HG03066 (cell line): ENCODE data around the gene GLDN.
"Not testable (repeated sequence)": the region's sequence is repeated elsewhere in the genome, so short reads cannot be mapped to it uniquely, and the experiment has no call there.

Source experiments
- ATAC-seq: cut with Tn5 transposase; IDR thresholded peaks from one replicate; pipeline ENCODE4 v1.9.1; 2021; ENCODE audit warnings: low read depth; ENCODE audit not compliant: unreplicated experiment

The GLDN gene

DNA sequence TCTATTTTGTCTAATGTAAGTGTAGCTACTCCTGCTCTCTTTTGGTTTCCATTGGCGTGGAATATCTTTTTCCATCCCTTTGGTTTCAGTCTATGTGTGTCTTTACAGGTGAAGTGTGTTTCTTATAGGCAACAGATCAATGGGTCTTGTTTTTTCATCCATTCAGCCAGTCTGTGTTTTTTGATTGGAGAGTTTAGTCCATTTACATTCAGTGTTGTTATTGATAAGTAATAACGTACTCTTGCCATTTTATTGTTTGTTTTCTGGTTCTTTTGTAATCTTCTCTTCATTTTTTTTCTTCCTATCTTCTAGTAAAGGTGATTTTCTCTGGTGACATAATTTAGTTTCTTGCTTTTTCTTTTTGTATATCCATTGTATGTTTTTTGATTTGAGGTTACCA lies 97.1 kb downstream of the GLDN start:
- no peak for ATAC-seq

- ATAC-seq = no peak
Observed at GRCh38 chr15:51443282-51443914, 101.9 kb downstream of the GLDN start.

DNA sequence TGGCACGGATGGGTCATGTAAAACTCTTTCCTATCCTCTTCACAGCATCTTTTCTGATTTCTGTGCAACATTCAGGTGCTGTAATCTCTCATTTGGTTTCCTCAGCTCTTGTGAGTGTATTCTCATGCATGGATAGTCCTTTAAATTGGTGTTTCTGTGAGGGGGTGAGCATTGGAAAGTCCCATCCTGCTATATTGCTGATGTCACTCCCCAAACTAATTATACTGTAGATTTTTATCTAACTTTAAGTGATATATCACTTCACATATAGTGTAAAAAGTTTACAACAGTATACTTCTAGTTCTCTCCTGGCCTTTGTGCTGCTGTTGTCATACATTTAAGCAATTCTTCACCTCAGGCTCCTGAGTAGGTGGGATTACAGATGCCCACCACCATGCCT lies 102.7 kb downstream of the GLDN start:
- ATAC-seq = no peak

DNA sequence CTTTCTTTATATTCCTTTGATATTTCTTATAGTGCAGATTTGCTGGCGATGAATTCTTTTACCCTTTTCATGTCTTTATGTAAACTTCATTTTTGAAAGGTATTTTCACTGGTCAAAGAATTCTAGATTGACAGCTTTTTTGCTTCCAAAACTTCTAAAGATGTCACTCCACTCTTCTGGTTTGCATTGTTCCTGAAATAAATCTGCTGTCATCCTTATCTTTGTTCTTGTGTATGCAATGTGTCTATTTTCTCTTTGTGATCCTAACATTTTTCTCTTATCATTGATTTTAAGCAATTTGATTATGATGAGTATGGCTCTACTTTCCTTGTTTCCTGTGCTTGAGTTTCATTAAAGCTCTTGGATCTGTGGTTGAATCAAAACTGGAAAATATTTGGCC lies 103.4 kb downstream of the GLDN start:
- ATAC-seq = no peak

DNA sequence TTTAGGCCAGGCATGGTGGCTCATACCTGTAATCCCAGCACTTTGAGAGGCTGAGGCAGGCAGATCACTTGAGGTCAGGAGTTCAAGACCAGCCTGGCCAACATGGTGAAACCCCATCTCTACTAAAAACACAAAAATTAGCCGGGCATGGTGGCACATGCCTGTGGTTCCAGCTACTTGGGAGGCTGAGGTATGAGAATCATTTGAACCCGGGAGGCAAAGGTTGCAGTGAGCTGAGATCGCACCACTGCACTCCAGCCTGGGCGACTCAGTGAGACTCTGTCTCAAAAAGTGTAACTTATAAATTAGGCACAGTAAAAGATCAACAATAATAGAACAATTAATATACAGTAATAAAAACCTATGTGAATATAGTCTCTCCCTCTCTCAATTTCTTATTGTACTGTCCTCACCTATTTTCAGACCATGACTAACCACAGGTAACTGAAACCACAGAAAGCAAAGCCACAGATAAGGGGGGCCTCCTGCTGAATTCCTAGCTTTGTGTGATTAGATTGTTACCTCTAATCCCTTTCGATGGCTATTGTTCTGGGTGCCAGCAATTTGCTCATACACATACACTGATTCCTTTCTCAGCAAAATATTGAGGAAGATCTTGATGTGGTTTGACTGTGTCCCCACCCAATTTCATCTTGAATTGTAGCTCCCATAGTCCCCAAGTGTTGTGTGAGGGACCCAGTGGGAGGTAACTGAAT lies 104.7 kb downstream of the GLDN start:
- ATAC-seq = not testable (repeated sequence)

DNA sequence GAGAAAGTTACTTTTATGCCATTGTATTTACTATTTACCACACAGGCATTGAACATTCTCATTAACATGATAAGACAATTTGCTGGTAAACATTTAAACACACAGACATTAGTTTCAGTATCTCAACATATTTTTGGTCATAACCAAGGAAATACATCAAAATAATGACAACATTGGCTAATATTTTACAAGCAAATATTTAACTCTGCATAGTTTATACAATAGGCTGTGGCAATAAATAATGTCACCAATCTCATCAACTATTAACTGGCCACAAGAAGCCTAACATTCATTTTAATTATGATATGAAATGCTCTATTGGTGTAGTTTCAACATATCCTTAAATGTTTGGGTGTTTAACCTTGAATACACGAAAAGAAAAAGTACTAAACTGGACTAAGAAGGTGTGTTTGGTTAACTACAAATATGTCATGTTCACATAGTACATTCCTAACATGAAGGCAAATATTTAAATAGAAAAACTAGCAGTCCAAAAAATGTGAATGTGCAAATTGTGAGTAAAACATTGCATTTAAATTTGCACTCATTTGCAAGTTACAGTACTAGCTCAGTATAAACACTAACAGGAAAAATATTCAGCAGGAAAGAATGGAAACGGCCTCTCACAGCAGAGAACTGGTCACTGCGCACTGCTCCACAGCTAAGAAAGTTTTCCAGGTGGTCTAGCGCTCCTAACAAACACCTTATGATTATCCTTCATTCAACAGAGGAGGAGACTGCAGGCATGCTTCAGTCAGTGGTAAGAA lies 106.6 kb downstream of the GLDN start:
- no peak for ATAC-seq

GRCh38 chr15:51448622-51449399 lies 107.4 kb downstream of the GLDN start:
- no peak for ATAC-seq

- no peak for ATAC-seq
Observed at GRCh38 chr15:51450001-51450400, 108.5 kb downstream of the GLDN start.
